PC-9 (cell line): ENCODE measurements around the gene CPXM1.

Source experiments
- CTCF ChIP-seq: fragments of 200-600 bp; sonication (generic); conservative IDR thresholded peaks from 2 replicates; pipeline ENCODE4 v1.6.1; 2017; ENCODE audit warnings: mixed run types, antibody characterized with exemption, mild to moderate bottlenecking, moderate library complexity
- EZH2 ChIP-seq: fragments of 200-600 bp; sonication (generic); IDR thresholded peaks from 2 replicates; pipeline ENCODE4 v1.8.0; 2017; ENCODE audit warnings: antibody characterized with exemption, low read depth

GRCh38 chr20:2836035-2836434 is 35.6 kb upstream of the CPXM1 start:
- TF ChIP-seq CTCF (no peak), EZH2 (no peak)
